ENCODE data around the gene SPATA1.
A peak's percentile ranks its signal among the peaks of the same experiment; 100 is the strongest.

Gene SPATA1

GRCh38 chr1:84509029-84509428 is 2.8 kb downstream of the SPATA1 start:
- no peak for DNase-seq (ENCODE audit: low read depth)

GRCh38 chr1:84510165-84510564 is 4.0 kb downstream of the SPATA1 start:
- DNase-seq (ENCODE audit: low read depth): no peak

GRCh38 chr1:84510668-84511067 is 4.5 kb downstream of the SPATA1 start:
- DNase-seq (ENCODE audit: low read depth): no peak

- DNase-seq (ENCODE audit: low read depth): no peak
Observed at GRCh38 chr1:84524590-84524989, 18.4 kb downstream of the SPATA1 start.

GRCh38 chr1:84525779-84526178 is 19.6 kb downstream of the SPATA1 start:
- no peak for DNase-seq (ENCODE audit: low read depth)

GRCh38 chr1:84538599-84538998 is 32.4 kb downstream of the SPATA1 start:
- no peak for DNase-seq (ENCODE audit: low read depth)

- peak; percentile 31 for DNase-seq (ENCODE audit: low read depth)
Observed at GRCh38 chr1:84539972-84540371, 33.8 kb downstream of the SPATA1 start.

GRCh38 chr1:84540759-84541158 is 34.6 kb downstream of the SPATA1 start:
- peak; percentile 24 for DNase-seq (ENCODE audit: low read depth)

- DNase-seq (ENCODE audit: low read depth): no peak
Observed at GRCh38 chr1:84541679-84542078, 35.5 kb downstream of the SPATA1 start.

- no peak for DNase-seq (ENCODE audit: low read depth)
Observed at GRCh38 chr1:84550826-84551225, 44.6 kb downstream of the SPATA1 start.

- no peak for DNase-seq (ENCODE audit: low read depth)
Observed at GRCh38 chr1:84569216-84569615, 63.0 kb downstream of the SPATA1 start.

- DNase-seq (ENCODE audit: low read depth): peak; percentile 62
Observed at GRCh38 chr1:84570436-84571149, 64.4 kb downstream of the SPATA1 start.

- peak; percentile 12 for DNase-seq (ENCODE audit: low read depth)
Observed at GRCh38 chr1:84571150-84571535, 65.0 kb downstream of the SPATA1 start.

- DNase-seq (ENCODE audit: low read depth): peak; percentile 16
Observed at GRCh38 chr1:84573481-84573966, 67.3 kb downstream of the SPATA1 start.

- DNase-seq (ENCODE audit: low read depth): peak; percentile 83
Observed at GRCh38 chr1:84573967-84574842, 68.0 kb downstream of the SPATA1 start, which contains the start of gene CTBS. Gene CTBS, minus strand, starts transcription at chr1:84574440. Its CDS starts 25 bp downstream, at chr1:84574415.

- no peak for DNase-seq (ENCODE audit: low read depth)
Observed at GRCh38 chr1:84574936-84575335, 68.8 kb downstream of the SPATA1 start.

- DNase-seq (ENCODE audit: low read depth): no peak
Observed at GRCh38 chr1:84581648-84582047, 75.5 kb downstream of the SPATA1 start.

- no peak for DNase-seq (ENCODE audit: low read depth)
Observed at GRCh38 chr1:84582802-84583587, 76.8 kb downstream of the SPATA1 start.

- no peak for DNase-seq (ENCODE audit: low read depth)
Observed at GRCh38 chr1:84583648-84584047, 77.5 kb downstream of the SPATA1 start.

- DNase-seq (ENCODE audit: low read depth): no peak
Observed at GRCh38 chr1:84584126-84584525, 77.9 kb downstream of the SPATA1 start.

- DNase-seq (ENCODE audit: low read depth): no peak
Observed at GRCh38 chr1:84585803-84586202, 79.6 kb downstream of the SPATA1 start.

- no peak for DNase-seq (ENCODE audit: low read depth)
Observed at GRCh38 chr1:84587099-84587498, 80.9 kb downstream of the SPATA1 start.
